NCI-H1436 (cell line): ENCODE data around the gene OGDH.

Experiments used
- DNase-seq: peaks from one replicate; lab custom pipeline; 2025; lab: John Stamatoyannopoulos, UW

The OGDH gene

DNA sequence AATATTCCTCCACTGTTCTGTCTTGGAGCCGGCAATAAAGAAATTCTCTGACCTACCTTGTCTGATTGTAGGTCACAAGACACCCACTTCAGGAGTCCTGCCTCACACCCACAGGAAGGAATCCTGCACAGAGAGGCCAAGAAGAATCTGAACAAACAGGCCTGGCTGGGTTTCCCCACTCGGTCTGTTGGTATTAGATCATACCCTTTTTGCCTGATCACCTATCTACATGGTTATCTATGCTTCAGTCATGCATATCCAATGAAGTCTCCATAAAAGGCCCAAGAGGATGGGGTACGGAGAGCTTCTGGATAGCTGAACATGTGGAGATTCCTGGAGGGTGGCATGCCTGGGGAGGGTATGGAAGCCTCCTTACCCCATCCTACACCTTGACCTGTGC lies 12.3 kb downstream of the OGDH start:
- no peak for DNase-seq

DNA sequence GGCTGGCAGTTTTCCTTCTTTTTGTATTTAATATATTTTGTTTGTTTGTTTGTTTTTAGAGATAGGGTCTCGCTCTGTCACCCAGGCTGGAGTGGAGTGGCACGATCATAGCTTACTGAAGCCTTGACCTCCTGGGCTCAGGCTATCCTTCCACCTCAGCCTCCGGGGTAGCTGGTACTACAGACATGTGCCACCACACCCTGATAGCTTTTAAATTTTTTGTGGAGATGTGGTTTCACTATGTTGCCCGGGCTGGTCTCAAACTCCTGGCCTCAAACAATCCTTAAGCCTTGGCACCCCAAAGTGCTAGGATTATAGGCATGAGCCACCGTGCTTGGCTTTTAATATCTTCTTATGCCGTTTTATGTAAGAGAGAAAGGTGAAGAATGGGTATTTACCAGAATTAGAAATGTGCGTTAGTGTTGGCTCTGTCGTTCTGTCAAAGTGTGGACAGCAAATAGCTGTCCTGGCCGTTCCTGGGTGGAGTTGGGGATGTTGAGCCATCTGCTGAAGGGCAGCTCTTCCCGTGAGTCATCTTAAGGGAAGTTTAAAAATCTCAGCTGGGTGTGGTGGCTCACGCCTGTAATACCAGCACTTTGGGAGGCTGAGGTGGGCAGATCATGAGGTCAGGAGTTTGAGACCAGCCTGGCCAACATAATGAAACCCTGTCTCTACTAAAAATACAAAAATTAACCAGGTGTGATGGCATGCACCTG lies 14.8 kb downstream of the OGDH start:
- no peak for DNase-seq

DNA sequence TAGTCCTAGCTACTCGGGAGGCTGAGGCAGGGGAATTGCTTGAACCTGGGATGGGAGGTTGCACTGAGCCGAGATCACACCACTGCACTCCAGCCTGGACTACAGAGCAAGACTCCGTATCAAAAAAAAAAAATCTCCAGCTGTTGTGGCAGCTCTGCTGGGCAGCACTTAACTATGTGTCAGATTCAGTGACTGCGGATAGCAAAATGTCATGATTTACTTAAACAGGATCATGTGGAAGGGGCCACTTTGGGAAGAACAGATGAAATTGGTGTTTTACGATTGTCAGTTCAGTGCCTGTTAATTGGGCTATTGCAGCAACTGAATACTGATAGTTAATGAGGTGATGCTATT lies 15.3 kb downstream of the OGDH start:
- DNase-seq = no peak

DNA sequence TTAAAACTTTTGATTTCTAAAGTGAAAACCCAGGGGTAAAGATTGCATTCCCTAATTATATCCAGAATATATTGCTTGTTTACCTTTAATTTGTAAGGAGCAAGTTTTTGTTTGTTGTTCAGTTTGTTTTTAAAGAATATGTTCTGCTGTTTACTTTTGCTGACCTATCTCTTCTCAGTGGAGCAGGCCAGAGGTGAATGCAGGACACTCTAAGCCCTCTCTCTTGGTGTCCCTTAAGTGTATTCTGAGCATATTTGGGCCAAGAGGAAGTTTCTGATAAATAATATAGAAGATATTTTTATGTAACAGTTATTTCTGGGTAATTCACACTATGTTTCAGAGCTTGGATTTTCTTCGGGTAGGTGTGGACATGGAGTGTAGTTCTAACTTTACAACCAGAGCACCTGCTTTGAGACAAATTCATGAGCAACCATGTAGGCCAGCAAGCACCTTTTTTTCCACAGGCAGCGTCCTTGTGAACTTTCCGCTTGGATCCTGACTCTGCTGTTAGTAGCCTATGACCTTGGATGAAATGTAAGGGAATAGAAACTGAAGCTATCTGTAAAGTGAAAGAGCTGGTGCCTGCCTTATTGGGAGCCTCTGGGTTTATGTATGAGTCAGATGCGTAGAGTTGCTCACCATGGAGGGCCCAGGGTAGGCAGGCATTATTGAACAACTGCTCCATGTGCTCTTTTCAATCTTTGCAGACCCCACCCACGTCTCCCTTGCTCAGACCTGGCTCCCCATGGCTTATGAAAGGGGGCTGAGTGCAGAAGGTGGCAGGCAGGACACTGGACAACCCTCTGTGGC lies 16.1 kb downstream of the OGDH start:
- DNase-seq = no peak

DNA sequence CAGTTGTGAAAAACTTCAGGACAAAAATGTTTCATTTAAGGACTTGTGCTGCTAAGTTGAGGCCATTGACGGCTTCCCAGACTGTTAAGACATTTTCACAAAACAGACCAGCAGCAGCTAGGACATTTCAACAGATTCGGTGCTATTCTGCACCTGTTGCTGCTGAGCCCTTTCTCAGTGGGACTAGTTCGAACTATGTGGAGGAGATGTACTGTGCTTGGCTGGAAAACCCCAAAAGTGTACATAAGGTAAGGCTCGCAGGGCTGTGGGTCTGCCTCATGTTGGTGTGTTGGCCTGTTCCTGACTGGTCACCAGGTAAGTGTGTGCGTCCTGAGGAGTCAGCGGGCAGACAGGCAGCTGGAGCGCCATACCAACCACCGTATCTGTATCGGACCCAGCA lies 17.9 kb downstream of the OGDH start:
- no peak for DNase-seq

DNA sequence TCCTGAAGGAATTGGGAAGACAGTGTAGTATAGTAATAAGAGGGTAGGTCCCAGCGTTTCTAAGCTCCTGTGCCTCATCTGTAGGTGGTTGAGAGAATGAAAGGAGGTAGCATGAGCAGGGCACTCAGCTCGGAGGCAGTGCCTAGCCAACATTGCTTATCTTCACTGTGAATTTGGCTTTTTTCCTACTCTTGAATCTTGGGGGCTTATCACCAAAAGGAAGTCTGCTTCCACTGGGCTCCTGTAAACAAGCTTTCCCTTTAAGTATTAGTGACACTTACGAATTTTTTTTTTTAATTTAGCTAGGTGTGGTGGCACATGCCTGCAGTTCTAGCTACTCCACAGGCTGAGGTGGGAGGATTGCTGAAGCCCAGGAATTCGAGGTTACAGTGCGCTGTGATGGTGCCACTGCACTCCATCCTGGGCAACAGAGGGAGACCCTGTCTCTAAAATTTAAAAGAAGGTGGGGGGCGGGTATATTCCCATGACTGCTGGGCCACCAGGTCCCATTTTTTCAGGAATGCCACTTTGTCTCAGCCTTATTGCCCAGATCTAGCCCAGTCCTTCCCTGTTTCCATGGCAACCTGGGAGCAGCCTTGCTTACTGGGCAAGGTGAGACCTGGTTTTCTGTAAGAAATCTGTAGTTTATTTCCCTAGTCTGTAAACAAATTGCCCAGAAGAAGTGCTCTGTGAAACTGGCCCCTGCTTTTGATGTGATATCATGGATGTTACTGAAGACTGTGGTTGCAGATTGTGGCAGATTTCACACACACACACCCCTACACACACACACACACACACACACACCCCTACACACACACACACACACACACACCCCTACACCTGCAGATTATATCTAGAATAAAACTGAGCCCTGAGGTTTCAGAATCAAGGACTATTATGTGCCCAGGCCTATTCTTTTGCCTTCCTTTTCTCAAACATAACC lies 19.4 kb downstream of the OGDH start:
- DNase-seq = no peak

DNA sequence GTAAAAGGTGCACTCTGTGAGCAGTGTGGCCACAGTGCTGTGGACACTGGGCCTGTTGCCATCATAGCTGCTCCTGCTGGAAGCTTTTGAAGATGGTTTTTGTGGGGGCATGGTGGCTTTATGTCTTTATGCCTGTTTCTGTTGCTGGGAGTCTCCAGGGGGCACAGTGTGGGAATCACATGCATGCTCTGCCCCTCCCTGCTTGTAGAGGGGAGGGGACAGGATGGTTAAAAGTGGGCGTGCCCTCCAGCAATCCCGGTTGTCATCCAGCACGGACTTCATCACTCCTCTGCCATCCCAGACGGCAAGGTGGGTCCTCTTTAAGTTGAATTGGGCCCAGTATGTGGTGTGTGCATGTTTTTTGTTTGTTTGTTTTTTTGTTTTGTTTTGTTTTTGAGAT lies 20.2 kb downstream of the OGDH start:
- DNase-seq = no peak

DNA sequence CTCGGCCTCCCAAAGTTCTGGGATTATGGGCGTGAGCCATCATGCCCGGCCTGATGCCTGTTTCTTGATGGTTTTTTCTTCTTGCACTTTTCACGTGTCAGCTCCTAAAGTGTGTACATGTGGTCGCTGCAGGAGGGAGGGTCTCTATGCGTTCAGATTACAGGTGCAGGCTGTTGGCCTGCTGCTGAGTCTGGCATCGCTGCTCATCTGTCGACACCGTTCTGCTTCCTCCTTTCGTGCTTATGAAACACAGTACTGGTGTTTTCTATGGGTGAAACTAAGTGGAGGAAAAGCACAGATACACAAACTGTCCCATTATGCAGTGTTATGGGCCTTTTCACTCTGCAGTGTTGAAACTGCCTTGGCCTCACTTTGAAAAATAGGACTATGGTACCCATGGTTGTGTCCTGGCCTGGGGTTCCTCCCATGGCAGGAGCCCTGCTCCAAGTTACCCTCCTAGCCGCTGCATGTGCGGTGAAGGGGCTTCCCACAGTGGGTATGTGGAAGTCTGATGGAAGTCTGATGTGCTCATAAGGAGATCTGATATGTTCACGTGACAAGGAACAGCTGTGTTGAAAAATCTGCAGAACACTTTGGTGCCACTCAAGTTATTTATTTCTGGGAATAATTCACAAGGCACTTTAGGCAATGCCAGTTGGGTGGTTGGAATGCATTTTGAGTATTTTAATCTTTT lies 23.5 kb downstream of the OGDH start:
- no peak for DNase-seq

DNA sequence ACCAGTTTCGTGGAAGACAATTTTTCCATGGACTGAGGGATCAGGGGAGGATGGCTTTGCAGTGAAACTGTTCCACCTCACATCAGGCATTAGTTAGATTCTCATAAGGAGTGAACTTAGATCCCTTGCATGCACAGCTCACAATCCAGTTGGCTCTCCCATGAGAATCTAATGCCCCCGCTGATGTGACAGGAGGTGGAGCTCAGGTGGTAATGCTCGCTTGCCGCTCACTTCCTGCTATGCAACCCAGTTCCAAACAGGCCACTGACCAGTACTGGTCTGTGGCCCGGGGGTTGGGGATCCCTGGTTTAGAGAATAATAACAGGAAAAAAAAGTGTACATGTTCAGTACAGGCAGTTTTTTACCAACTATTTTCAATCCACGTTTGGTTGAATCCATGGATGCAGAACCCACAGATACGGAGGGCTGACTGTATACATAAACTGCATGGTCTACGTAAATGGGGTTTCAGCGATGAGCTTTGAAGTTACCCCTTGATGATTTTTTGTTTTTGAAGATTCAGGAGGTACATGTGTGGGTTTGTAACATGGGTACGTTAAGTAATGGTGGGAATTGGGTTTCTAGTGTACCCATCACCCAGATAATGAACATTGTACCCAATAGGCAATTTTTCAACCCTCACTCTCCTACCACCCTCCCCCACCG lies 24.5 kb downstream of the OGDH start:
- DNase-seq = no peak

DNA sequence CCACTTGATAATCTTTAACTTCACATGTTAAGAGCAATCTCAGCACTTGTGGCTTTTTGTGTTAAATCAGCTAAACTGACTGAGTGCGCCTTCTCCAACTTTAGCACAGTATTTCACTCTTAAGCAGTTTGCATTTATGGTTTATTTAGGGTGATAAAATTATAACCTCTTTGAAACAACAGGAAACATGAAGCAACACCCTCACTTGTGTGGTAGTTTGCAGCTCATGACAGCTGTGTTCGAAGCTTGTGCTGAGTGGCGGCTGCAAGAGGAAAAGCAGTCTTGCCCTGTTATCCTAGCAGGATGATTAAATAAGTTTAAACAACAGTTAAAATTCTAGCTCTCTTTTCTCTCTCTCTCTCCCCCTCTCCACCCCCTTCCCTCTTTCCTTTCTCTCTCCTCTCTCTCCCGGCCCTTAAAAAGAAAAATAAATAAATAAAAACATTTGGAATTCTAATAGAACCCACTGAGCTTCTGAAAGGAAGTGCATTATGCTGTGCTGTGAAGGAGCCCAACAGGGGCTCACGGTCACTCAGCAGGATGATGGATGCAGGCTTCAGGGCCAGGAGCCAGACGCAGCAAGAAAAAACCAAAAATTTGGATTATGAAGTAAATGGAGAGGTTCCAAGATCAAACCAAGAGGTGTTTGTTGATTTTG lies 25.2 kb downstream of the OGDH start:
- DNase-seq = no peak

DNA sequence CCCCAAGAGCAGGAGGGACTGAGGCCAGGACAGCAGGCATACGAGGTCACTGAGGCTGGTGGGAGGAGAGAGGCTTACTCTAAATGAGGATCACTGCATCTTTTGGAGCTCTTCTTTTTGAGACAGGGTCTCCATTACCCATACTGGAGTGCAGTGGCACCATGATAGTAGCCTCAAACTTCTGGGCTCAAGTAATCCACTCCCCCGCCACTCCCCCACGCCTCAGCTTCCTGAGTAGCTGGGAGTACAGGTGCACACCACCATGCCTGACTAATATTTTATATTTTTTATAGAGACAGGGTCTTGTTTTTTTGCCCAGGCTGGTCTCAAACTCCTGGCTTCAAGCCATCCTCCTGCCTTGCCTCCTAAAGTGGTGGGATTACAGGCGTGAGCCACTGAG lies 25.8 kb downstream of the OGDH start:
- DNase-seq = no peak

DNA sequence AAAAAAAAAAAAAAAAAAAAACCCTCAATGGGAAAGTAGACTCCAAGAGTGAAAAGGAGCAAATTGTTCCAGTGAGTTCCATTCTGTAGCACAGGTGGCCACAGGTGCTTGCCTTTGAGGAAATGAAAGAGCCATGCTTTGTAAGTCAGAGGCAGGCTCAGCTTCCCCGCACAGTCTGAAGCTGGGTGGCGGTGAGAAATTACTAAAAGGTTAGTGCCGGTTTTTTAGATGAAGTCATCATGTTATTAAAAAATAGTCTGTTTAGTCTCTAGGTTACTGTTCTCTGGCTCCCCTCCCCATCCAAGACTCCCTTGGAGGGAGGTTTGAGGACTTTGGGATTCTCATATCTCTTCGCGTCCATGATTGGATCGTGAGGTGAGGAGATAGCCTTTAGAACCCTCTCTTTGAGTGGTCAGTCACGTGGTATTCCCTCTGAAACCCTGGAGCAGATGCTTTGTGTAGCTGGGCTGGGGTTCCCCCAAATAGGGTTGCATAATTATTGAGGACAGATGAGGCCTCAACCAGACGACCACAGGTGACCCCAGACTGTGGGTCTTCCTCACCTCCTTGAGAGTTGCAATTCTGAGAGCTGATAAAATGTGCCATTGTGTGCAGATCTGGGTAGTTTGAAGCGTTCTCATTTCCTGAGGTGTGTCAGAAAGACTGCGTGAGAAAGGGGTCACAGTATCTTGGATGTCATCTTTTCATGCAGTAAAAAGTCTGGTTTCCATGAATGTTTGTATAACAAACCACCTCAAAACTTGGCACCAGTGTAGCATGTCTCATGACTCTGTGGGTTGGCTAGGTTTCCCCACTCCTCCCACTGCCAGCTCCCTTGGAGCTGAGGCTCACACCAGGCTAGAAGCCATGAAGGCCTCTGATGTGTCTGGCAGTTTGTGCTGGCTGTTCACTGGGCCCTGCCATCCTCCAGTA lies 27.1 kb downstream of the OGDH start:
- no peak for DNase-seq

DNA sequence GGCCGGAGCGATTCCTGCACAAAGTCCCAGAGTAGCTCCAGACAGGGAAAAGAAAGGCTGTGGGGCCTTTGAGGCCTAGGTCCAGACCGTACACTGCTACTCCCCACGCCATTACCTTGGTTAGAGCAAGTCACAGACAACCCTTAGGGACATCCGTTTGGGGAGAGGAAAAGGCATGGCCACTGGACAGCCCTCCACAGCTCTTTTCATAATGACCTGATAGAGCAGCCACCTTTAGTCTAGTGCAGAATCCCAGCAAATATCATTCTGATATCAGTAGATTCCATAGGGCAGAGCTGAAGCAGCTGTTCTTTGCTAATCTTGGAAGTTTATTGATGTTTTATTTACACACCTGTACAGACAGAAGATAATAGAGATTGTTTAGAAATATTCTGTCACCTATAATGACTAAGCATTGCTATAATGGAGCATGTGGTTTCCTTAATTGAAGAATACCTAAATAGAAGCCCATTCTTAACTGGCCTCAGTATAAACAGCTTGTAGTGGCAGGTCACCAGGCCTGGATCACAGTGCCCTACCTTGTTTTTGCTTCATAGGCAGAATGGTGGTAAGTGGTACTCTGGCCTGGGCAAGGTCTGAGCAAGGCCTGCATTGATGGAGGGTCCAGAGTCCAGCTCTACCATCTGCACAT lies 27.9 kb downstream of the OGDH start:
- no peak for DNase-seq

DNA sequence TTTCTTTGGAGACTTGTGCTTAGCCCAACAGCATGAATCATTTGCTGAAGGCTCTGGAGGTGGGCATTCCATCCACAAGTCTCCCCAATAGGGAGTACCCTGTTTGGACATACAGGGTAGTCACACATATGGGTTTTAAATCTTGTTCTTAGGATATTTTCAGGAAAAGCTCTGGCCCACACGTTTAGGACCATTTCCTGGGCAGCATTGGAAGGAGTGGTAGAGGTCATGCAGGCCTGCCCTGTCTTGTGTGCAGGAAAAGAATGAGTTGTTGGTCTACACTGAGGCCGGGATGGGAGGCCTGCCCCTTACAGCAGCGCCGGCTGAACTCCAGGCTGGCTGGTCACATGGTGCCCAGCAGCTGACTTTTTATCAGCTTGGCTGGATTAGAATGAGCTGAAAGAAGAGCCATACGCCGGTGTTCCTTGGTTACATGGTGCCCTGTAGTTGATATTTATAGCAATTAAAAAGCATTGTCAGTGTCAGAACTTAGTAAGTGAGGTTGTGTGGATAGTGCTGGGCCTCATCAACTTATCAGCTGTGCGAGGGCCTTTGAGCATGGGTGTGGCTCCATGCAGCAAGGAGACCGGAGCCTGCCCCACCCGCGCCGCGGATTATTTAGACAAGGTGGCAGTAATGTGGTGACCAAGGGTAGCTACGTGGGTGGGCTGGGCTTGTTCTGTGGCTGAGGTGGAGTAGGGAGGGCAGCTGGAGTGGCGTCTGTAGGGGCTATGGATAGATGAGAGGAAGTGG lies 28.6 kb downstream of the OGDH start:
- no peak for DNase-seq

DNA sequence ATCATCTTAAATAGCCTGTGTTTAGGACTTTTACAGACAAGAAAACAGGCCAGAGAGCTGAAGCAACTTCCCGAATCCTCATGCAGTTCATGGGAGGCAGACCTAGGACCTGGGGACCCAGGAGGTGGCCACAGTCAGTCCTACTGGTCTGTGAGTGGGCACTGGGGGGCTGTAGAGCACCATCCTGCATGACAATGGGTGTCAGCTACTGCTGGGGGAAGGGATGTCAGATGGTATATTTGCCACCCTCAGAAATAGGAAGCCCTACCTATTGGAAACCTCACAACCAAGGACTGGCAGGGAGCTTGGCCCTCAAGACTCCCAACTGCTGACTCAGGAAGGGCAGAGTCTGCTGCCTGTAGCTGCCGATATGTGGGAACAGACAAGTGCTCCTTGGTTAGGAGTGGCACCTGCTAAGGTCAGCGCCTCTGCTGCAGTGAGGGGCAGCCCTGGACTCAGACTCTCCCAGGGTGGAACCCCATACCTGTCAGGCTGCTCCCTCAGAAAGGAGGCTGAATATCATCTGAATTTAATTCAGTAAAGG lies 29.7 kb downstream of the OGDH start:
- DNase-seq = no peak

DNA sequence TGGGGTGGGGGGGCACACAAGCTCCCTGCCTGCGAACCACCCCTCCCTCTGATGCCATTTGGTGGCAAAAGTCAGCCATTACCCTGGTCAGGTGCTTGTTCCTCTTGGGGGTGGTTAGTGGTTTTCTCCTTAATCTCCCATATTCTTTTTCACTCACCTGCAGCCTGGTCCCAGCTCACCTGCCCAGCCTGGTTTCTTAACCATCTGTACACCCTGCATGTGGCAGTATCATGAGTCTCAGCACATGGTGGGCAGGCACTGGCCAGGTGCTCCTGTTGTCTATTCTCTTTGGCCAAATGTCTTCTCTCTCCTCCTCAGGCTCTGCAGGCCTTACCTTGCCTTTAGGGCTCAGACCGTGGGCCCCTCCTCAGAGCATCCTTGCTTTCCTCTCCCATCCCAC lies 30.5 kb downstream of the OGDH start:
- DNase-seq = no peak

DNA sequence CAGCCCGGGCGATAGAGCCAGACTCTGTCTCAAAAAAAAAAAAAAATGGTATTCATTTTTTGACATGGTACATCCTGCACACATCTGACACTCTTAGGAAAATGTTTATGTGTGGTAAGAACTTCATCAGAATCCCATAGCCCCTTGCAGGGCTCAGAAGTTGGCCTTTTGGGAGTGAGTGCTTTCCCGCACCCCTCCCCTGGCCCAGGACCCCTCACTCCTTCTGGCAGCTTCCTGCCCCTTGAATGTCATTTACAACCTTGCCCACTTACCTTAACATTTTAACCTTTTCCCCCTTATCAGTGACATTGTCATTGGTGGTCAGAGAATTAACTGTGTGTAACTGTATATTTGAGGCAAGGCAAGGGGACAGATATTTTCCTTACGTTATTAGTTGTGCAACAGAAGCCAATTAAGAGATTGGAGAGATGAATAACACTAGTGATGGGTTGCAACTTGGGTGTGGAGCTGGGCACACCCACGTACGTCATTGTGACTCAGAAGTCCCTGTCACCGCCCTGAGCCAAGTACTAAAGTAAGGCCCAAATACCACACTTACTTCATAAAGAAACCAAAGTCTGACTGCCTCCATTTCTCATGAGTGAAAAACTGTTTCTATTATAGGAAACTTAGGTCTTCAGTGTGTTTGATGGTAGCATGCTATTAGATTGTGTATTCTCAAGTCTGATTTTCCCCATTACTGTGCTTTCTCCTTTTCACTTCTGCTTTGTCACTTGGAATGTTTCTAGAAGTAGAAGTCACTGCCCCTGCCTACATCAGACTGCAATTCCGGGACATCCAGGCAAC lies 31.6 kb downstream of the OGDH start:
- DNase-seq = no peak
